HG03103 (cell line): Measurements from ENCODE around the gene ITPR3.

Source experiments
- ATAC-seq: cut with Tn5 transposase; IDR thresholded peaks from one replicate; pipeline ENCODE4 v1.9.1; 2021; ENCODE audit warnings: low read depth; ENCODE audit not compliant: unreplicated experiment

ITPR3 gene

DNA sequence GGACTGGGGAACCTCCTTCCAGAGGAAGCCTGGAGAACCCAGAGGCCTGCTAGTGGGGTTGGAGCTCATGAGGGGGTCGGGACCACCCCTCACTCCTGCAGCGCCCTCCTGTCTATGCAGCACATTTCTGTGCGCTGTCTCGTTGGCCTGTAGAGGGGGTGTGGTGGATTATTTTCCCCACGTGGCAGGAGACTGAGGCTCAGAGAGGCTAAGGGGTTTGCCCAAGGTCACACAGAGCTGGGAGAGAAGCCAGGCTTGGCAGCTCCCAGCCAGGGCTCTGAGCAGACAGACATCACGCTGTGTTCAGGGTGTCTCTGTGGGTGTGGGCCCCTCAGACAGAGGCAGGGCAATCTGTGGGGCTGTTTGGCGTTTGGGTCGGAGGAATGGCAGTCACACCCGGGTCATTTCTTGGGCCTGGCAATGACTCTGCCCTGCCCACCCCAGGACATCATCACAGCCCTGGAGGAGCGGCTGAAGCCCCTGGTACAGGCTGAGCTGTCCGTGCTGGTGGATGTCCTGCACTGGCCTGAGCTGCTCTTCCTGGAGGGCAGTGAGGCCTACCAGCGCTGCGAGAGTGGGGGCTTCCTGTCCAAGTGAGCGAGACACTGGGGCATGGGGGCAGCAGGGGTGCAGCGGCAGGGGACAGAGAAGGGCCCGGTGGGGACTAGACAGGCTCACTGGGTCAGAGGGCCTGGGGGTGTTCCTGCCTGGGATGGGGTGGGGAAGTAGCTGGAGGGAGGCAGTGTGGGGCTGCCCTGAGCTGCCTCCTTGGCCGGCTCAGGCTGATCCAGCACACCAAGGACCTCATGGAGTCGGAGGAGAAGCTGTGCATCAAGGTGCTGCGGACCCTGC is 62.7 kb downstream of the ITPR3 start:
- ATAC-seq: no peak

DNA sequence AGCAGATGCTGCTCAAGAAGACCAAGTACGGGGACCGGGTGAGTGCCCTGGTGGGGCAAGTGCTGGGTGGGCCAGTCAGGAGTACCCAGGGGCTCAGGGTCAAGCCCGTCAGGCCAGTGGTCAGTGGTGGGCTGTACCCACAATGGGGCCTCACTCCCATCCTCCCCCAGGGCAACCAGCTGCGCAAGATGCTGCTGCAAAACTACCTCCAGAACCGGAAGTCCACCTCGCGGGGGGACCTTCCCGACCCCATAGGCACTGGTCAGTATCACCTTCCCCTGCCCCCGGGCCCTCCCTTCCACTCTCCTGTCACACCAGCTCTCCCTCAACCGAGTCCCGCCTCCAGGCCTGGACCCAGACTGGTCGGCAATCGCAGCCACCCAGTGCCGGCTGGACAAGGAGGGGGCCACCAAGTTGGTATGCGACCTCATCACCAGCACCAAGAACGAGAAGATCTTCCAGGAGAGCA is 63.3 kb downstream of the ITPR3 start:
- ATAC-seq: no peak

DNA sequence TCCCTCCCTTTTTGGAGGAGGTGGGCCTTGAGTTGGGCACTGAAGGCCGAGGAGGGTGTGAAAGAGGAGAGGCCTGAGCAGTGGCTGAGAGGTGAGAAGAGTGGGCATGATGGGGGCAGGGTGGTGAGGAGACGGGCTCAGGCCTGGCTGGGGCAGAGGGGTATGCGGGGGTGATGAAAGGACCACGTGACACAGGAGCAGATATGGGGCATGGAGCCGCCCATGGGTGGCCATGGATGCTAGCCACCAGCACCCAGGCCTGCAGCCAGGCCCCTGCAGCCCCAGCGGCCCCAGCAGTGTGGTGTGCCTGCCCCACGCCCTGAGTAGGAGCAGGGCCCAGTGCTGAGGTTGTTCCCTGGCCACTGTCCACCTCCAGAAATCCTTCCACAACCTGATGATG is 63.9 kb downstream of the ITPR3 start:
- no peak for ATAC-seq

DNA sequence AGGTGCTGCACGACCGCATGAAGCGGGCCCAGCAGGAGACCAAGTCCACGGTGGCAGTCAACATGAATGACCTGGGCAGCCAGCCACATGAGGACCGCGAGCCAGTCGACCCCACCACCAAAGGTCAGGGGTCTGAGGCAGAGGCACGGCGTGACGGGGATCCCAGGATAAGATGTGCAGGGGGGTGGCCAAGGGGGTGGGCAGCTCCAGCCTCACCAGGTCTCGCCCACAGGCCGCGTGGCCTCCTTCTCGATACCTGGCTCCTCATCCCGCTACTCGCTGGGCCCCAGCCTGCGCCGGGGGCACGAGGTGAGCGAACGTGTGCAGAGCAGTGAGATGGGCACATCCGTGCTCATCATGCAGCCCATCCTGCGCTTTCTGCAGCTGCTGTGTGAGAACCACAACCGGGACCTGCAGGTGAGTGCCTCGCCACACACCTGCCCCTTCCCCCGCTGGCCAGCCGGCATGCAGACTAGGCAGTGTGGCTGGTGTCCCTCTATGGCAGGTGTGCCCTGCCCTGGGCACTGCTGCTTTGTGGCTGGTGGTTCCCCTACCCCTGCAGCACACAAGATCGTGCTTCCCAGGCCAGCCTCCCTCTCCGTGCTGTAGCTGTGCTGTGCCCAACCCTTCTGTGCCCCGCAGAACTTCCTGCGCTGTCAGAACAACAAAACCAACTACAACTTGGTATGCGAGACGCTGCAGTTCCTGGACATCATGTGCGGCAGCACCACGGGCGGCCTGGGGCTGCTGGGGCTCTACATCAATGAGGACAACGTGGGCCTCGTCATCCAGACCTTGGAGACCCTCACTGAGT is 64.5 kb downstream of the ITPR3 start:
- no peak for ATAC-seq

DNA sequence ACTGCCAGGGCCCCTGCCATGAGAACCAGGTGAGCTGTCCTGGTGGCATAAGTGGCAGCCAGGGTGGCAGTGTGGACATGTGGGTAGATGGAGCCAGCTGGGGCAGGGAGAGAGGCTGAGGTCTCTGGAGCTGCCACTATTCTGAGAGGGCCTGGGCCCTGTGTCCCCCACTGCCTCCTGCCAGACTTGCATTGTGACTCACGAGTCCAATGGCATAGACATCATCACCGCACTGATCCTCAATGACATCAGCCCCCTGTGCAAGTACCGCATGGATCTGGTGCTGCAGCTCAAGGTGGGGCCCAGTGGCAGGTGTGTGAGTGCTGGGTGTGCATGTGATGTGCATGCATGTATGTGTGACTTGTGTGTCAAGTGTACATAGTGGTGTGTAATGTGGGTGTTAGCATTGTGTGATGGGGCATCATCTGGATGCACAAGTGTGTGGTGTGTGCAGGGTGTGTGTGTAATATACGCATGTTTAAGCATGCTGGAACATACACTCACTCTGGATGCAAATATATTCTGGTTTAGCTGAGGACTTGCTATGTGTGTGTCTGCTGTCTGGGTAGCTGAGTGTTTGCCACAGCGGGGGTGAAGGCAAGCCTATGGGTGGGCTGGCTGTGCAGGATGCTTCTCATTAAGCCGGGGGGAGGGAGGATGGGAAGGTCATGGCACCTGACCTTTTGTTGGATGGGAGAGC is 65.3 kb downstream of the ITPR3 start:
- no peak for ATAC-seq

DNA sequence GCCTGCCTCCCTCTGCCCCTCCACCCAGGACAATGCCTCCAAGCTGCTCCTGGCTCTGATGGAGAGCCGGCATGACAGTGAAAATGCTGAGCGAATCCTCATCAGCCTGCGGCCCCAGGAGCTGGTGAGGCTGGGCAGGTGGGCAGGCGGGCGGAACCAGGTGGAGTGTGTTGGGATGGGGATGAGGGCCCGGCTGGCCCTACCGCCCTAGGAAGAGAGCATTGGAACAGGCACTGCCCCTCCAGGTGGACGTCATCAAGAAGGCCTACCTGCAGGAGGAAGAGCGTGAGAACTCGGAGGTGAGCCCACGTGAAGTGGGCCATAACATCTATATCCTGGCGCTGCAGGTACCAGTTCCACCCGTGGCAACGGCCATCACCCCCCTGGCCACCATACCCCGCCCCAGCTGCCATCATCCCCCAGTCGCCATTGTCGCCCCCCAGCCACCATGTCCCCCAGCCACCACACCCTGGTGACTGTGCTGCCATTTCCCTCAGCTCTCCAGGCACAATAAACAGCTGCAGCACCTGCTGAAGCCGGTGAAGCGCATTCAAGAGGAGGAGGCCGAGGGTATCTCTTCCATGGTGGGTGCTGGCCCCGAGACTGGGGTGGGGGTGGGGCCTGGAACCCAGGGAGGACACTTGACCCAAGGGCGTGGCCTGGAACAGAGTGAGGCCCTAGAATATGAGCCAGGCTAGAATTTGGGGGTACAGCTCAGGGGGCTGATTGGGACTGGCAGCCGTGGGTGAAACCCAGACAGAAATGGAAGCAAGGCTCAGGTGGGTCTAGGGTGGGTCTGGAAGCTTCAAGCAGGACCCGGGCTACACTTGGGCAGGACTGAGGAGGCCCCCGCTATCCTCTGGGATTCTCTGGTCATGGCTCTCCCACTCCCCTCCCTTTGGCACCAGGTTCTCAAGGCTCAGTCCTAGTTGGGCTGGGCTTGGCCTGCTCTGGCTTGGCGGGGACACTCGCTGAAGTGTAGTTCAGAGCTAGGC is 66.2 kb downstream of the ITPR3 start:
- no peak for ATAC-seq

DNA sequence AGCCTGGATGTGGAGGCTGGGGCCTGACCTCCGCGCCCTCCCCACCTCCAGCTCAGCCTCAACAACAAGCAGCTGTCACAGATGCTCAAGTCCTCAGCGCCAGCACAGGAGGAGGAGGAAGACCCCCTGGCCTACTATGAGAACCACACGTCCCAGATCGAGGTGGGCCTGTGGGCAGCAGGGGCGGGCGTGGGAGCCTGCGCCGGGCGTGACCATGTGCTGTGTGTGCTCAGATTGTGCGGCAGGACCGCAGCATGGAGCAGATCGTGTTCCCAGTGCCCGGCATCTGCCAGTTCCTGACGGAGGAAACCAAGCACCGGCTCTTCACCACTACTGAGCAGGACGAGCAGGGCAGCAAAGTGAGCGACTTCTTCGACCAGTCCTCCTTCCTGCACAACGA is 66.9 kb downstream of the ITPR3 start:
- ATAC-seq: no peak

DNA sequence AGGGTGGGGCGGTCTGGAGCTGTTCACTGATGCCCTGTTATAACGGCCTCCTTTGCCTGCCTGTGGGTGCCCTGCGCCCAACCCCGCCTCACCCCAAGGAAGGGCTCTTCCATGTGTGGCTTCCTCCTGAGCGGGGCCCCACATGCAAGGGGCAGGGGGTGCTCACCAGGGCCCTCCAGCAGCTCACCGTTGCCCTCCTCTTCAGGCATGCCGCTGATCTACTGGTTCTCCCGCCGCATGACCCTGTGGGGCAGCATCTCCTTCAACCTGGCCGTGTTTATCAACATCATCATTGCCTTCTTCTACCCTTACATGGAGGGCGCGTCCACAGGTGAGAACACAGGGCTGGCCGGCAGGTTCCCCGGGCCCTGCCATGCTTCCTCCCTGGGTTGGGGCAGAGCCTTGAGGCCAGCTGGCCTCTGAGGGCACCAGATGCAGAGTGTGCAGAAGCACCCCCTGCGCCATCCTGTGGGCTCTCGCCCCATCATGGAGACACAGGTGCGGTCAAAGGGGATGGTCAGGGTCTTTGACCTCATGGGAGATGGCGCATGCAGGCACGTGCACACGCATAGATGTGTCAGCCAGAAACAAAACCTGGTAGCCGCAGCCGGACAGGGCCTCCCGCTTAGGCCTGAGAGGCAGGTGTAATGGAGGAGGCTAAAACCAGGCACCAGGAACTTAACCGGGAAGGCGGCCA is 67.5 kb downstream of the ITPR3 start:
- ATAC-seq: no peak

DNA sequence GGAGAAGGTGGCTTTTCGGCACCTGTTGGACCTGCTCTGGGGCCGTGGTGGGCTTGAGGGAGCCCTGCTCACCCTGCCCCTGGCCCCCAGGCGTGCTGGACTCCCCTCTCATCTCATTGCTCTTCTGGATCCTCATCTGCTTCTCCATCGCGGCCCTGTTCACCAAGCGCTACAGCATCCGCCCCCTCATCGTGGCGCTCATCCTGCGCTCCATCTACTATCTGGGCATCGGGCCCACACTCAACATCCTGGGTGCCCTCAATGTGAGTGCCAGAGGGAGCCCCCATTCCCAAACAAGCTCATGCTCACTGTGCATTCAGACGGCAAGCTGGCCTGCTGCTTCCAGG is 68.0 kb downstream of the ITPR3 start:
- ATAC-seq: no peak

DNA sequence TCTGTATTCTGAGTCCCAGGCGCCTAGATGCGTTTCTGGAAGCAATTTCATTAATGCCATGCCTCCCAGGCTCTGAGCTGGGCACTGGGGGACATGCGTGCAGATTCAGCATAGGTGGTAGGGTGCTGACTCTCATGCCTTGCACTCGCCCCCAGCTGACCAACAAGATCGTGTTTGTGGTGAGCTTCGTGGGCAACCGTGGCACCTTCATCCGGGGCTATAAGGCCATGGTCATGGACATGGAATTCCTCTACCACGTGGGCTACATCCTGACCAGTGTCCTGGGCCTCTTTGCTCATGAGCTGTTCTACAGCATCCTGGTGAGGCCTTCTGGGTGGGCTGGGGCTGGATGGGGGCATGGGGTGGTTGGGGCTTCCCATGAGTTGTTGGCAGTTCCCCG is 68.8 kb downstream of the ITPR3 start:
- no peak for ATAC-seq

DNA sequence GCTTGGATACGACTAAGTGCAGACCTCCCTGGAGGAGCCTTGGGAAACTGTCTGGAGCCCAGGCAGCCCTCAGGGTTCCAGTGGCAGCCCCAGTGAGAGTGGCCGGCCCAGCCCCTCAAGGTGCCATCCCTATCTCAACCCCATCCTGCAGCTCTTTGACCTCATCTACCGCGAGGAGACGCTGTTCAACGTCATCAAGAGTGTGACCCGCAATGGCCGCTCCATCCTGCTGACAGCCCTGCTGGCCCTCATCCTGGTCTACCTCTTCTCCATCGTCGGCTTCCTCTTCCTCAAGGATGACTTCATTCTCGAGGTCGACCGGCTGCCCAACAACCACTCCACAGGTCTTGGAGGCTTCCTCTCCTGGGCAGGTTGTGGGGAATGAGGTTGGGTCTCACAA is 69.6 kb downstream of the ITPR3 start:
- ATAC-seq: no peak

DNA sequence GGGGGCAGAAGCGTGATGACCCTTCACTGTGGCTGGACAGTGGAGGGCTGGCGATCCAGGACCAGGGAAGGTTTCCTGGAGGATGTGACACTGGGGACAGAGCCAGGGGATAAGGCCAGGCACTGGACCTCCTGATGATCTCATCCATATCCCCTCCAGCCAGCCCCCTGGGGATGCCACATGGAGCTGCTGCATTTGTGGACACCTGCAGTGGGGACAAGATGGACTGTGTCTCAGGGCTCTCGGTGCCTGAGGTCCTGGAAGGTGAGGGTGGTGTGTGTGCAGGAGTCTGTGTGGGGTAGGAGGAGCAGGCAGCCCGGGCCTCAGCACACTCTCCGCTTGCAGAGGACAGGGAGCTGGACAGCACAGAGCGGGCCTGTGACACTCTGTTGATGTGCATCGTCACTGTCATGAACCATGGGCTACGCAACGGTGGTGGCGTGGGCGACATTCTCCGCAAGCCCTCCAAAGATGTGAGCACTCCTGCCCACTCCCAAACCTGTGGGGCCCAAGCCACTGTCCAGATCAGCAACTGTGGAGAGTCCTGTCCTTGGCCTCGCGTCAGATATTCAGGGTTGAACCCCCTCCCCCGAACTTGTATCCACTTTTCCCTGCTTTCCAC is 70.4 kb downstream of the ITPR3 start:
- no peak for ATAC-seq

DNA sequence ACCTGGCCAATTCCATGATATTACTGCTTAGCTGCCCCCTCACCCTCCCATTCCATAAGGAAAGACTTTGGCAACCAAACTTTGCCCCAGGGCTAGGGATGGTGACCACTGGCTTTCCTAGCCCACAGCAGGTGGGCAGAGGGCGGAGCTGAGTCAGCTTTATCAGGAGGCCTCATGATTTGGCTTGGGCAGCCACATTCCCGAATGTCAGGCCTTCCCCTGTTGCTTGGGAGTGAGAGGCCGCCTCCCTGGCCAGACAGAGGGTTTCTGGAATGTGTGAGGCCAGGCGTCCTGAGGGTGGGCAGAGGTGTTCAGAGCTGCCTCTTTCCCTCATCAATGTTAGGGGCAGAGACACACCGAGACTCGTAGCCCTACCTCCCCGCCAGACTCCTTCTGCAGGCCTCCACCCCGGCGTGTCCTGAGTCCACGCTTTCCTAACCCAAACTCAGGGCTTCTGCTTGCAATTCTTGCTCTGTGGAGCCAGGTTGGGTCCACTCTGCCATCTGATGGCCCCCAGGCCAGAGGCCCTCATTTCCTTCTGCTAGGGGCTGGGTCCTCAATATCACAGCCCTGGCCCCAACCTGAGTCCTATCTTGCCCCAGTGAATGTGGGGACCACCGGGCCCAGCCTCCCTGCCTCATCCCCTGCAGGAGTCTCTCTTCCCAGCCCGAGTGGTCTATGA is 71.1 kb downstream of the ITPR3 start:
- no peak for ATAC-seq

DNA sequence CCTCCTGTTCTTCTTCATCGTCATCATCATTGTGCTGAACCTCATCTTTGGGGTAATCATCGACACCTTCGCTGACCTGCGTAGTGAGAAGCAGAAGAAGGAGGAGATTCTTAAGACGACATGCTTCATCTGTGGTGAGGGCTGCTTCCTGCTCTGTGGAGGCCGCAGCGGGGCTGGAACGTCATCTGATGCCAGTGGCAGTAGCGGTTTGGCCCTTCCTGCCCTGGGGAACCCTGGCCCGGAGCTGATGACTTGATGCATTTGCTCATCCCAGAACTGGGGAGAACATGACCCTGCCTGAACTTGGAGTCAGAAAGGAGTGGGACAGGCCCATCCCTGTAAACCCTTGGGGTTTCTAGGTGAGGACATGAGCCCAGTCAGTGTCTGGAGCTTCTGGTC is 71.6 kb downstream of the ITPR3 start:
- no peak for ATAC-seq

DNA sequence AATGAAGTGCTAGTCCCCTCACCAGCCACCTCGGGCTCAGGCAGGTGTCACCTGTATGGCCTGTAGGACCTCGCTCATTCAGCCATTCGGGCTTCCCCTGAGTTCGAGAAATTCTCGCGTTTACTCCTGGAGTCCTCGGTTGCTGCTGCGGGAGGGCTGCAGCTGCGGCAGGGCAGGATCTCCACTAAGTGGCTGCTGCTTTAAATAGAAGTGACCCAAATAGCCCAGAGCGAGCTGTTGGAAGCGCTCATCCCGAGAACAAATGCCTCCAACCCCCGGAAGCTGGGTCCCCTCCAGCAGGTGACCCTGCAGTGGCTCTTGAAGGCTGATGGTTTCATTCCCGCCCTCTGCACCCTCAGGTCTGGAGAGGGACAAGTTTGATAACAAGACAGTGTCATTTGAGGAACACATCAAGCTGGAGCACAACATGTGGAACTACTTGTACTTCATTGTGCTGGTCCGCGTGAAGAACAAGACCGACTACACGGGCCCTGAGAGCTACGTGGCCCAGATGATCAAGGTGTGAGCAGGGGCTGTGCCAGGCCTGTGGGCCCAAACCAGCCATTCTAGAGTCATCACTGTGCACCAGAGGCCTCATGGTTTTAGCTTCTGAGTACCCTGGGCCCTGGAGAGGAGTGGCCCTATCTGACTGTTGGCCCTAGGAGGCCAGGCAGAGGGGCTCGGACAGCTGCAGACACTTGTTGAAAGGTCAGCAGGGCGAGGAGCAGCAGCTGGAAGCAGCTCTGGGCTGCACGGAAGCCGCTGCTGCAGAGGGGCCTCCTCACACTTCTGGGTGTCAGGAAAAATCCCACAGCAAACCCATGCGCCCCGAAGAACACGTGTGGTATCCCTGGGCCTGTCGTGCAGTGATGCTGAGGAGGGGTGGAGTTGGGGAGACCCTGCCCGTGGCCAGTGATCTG is 72.3 kb downstream of the ITPR3 start:
- ATAC-seq: no peak

DNA sequence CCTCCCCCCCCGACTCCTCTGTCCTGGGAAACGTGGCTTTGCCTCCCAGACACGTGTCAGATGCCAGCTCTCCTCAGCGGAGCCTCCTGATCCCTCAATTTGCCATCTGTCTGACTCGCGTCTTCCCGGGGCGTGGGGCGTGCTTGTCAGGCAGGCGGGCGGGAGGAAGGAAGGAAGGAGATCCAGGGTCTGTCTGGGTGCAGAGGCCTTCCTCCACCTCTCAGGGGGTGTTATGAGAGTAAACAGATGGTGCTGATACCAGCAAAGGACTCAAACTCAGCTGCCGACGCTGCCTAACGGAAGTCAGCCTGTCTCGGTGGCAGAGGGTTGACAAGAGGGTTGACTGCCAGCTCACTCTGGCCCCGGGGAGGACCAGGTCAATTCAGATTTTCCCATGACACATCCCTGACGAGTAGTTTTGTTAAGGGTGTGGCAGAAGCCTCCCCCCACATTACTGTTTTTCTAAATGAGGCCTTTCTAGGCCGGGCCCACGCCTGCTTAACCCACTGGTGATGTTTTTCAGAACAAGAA is 73.3 kb downstream of the ITPR3 start:
- no peak for ATAC-seq

DNA sequence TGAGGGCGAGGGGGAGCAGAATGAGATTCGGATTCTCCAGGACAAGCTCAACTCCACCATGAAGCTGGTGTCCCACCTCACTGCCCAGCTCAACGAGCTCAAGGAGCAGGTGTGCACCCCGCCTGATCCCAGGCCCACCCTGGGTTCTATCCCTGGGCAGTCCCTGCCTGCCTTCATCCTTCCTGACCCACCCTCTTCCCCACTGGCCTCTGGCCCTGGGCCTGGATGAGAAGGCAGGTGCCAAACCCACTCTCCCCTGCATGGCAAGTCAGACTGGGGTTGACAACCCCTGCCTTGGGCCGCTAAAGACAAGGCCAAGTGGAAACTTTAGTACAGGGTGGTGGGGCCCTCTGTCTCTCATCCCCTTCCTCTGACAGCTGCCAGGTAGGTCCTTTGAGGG is 73.9 kb downstream of the ITPR3 start:
- no peak for ATAC-seq
